Measurements from ENCODE around the gene RGS6. TPM values are rescaled to one million over a fixed set of nuclear protein-coding genes. Genes with fewer than 3 reads are reported as not detected.

RGS6 gene
- total RNA-seq, 2 experiments from 2014 or later = not detected

Small RNA genes within 50 kb of the gene (microRNA-seq; reads per million reads assigned to microRNA genes)
- not detected for gene MIR7843 (ENCODE audit: borderline microRNAs expressed, borderline replicate concordance)

Data from activated CD8-positive, alpha-beta T cell treated with anti-CD3 and anti-CD28 coated beads for 36 hours (primary cell).